Measurements from ENCODE around the gene ONECUT1. TPM values are rescaled to one million over a fixed set of nuclear protein-coding genes. Genes with fewer than 3 reads are reported as not detected.

ONECUT1 gene
- total and polyA plus RNA-seq, 10 of the 15 experiments (the other 5 are each of a cell fraction or from before 2014, with no cell fraction given) = 0.28 TPM; not detected in 9

DNA sequence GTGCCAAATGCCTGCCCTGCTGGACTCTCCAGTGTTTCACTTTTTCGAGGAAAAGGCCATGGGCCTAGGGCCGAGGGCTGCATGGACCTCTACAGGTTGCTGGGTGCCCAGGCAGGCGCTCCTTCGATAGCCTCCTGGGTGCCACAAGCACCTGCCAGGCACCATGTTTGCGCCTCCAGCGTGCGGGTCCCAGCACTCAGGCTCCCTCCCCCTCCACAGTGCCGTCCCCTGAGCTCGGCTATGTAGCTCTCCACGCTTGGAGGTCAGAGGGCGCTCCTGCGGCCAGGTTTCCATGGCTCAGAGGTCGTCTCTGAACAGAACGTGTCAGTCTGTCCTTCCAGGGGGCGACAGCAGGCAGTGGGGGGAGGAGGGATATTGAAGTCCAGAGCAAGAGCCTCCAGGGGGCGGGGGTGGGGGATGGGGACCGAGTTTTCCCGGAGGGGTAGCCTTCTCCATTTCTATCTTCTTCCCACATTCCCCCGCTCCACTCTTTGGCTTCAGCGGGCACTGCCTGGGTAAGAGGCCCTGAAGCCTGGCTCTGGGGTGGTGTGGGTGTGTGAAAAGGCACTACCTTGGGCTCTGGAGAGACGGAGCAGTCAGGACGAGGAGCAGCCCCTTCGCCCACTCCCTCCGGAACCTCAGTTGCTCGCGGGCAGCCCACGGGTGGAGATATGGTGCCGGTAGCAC, 3.6 kb downstream of the ONECUT1 start:
- Histone ChIP-seq H3K4me3 (no peak overlapping the region), H3K79me2 (ENCODE audit: control insufficient read depth, insufficient read depth, low read length) (no peaks in the 10 kb centered on the region), H3K36me3 (ENCODE audit: control insufficient read depth in 2 of 2, insufficient read depth in 2 of 2, low read length in 1 of 2) (no peaks in the 10 kb centered on the region), H3K27ac (ENCODE audit: control insufficient read depth, insufficient read depth) (no peak overlapping the region), H3K27me3 (replicated peaks in 1 of 2; ENCODE audit: control insufficient read depth in 2 of 2, insufficient read depth in 2 of 2, low read length in 1 of 2) (peaks cover 29 to 45% of the 10 kb centered on the region in 2 experiments), H3K9me3 (replicated peaks; ENCODE audit: control insufficient read depth, insufficient read depth, low read length) (no peaks in the 10 kb centered on the region), H2AFZ (ENCODE audit: control insufficient read depth, low read depth, low read length) (no peak overlapping the region), H3K4me2 (ENCODE audit: control insufficient read depth, insufficient read depth) (no peak overlapping the region), H3K9ac (ENCODE audit: control insufficient read depth, insufficient read depth, low read length) (no peak overlapping the region), H4K20me1 (ENCODE audit: control insufficient read depth, insufficient read depth) (no peaks in the 10 kb centered on the region), H3K4me1 (ENCODE audit: control insufficient read depth, insufficient read depth, low read length) (peaks cover 3% of the 10 kb centered on the region; the same call in 1 of the 2 replicates)
- TF ChIP-seq TAF1 (IDR thresholded peaks at IDR 0.05; ENCODE audit: borderline replicate concordance, low read depth, low read length) (no peak), HDAC2 (IDR thresholded peaks at IDR 0.05) (no peak), CHD4 (IDR thresholded peaks at IDR 0.05) (no peak), EED (IDR thresholded peaks at IDR 0.05; ENCODE audit: low read depth) (no peak), JUNB (IDR thresholded peaks at IDR 0.05) (no peak)
- ChIA-PET CTCF (no interaction called here), RAD21 (ENCODE audit: unreplicated experiment) (no interaction called here), POLR2A (interaction anchor here (0.6 kb wide), 1 partner anchor 8 kb away, joined by 5 read pairs; no protein-coding TSS in a partner anchor), SMC1A (ENCODE audit: uncharacterized antibody, unreplicated experiment) (no interaction called here)
- no TSS peak for BruUV-seq (replicated peaks)
- in situ Hi-C loops (cut with MboI) (loop anchor here (10.0 kb wide), 1 partner anchor 928 kb away; no protein-coding TSS in a partner anchor), intact Hi-C loops (cut with micrococcal nuclease; ENCODE audit: unreplicated experiment) (no loop called here)
- 28% methylated on average over 27 of the region's 28 CpGs for WGBS (ENCODE audit: insufficient coverage, insufficient replicate concordance, low lambda C conversion rate, missing lambda C conversion rate)
- FAIRE-seq = no peak
- DNase-seq (ENCODE audit: low read depth, low spot score) = no peak
- ATAC-seq = no peak

DNA sequence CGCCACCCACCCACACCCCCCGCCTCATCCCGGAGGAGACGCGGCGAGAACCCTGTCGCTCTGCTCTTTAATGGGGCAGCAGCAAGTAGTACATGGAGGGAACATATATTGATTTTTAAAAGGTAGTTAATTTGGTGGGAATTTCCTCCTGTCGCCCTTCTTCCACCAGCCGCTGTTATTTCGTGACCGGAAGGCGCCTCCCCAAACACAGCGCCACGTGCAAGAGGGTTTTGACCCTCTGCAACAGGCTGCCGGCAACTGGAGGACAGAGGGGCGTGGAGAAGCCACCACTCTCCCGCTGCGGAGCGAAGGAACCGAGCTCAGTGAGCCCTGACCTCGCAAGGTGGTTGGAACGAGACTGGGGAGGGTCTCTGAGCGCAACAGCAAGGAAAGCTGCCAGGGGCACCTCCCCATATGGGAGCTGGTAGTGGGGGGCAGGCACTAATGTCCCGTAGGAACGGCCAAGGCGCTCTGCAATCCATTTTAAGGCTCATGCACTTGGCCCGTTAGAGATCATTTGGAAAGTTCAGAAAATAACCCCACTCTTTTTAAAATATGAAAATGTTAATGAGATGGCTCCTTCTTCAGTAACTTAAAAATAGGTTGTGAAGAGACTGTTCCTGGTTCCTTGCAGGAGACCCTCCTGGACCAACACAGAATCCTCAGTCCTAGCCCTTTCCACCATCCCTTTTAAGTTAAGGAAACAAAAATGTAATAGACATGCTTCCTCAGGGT, 4.3 kb downstream of the ONECUT1 start:
- no peaks in the 10 kb centered on the region for H3K9me3 ChIP-seq (replicated peaks; ENCODE audit: control insufficient read depth, insufficient read depth, low read length)
- BruUV-seq (replicated peaks) = no TSS peak
- no peaks in the 10 kb centered on the region for H4K20me1 ChIP-seq (ENCODE audit: control insufficient read depth, insufficient read depth)
- intact Hi-C loops (cut with micrococcal nuclease; ENCODE audit: unreplicated experiment) = no loop called here
- ChIA-PET SMC1A (ENCODE audit: uncharacterized antibody, unreplicated experiment) (no interaction called here), CTCF (no interaction called here), RAD21 (ENCODE audit: unreplicated experiment) (no interaction called here), POLR2A (no interaction called here)
- no peaks in the 10 kb centered on the region for H3K36me3 ChIP-seq (ENCODE audit: control insufficient read depth in 2 of 2, insufficient read depth in 2 of 2, low read length in 1 of 2)
- ATAC-seq (no peak), FAIRE-seq (no peak), DNase-seq (ENCODE audit: low read depth, low spot score) (no peak)
- in situ Hi-C loops (cut with MboI) = loop anchor here (10.0 kb wide), 1 partner anchor 929 kb away; no protein-coding TSS in a partner anchor
- H3K27me3 ChIP-seq (replicated peaks in 1 of 2; ENCODE audit: control insufficient read depth in 2 of 2, insufficient read depth in 2 of 2, low read length in 1 of 2) = peaks cover 26 to 40% of the 10 kb centered on the region in 2 experiments
- WGBS (ENCODE audit: insufficient coverage, insufficient replicate concordance, low lambda C conversion rate, missing lambda C conversion rate) = 4% methylated on average over 27 of the region's 27 CpGs
- H3K9ac ChIP-seq (ENCODE audit: control insufficient read depth, insufficient read depth, low read length) = no peak overlapping the region
- H2AFZ ChIP-seq (ENCODE audit: control insufficient read depth, low read depth, low read length) = no peak overlapping the region
- no peaks in the 10 kb centered on the region for H3K79me2 ChIP-seq (ENCODE audit: control insufficient read depth, insufficient read depth, low read length)
- no peak overlapping the region for H3K4me3 ChIP-seq
- H3K27ac ChIP-seq (ENCODE audit: control insufficient read depth, insufficient read depth) = no peak overlapping the region
- H3K4me1 ChIP-seq (ENCODE audit: control insufficient read depth, insufficient read depth, low read length) = peaks cover 3% of the 10 kb centered on the region; the same call in 1 of the 2 replicates
- no peak overlapping the region for H3K4me2 ChIP-seq (ENCODE audit: control insufficient read depth, insufficient read depth)
- TF ChIP-seq TCF3 (IDR thresholded peaks at IDR 0.05; ENCODE audit: borderline replicate concordance, insufficient read depth, low read depth, low read length) (no peak), RUNX3 (IDR thresholded peaks at IDR 0.05; ENCODE audit: low read length) (no peak), RELA (IDR thresholded peaks at IDR 0.05; ENCODE audit: borderline replicate concordance, partially characterized antibody) (no peak)
- TF ChIP-seq, protein P1, sequence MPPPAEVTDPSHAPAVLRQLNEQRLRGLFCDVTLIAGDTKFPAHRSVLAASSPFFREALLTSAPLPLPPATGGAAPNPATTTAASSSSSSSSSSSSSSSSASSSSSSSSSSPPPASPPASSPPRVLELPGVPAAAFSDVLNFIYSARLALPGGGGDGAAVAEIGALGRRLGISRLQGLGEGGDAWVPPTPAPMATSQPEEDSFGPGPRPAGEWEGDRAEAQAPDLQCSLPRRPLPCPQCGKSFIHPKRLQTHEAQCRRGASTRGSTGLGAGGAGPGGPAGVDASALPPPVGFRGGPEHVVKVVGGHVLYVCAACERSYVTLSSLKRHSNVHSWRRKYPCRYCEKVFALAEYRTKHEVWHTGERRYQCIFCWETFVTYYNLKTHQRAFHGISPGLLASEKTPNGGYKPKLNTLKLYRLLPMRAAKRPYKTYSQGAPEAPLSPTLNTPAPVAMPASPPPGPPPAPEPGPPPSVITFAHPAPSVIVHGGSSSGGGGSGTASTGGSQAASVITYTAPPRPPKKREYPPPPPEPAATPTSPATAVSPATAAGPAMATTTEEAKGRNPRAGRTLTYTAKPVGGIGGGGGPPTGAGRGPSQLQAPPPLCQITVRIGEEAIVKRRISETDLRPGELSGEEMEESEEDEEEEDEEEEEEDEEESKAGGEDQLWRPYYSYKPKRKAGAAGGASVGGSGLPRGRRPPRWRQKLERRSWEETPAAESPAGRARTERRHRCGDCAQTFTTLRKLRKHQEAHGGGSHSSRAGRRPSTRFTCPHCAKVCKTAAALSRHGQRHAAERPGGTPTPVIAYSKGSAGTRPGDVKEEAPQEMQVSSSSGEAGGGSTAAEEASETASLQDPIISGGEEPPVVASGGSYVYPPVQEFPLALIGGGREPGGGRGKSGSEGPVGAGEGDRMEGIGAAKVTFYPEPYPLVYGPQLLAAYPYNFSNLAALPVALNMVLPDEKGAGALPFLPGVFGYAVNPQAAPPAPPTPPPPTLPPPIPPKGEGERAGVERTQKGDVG (CRISPR knock-in tag; IDR thresholded peaks at IDR 0.05) = no peak
